ENCODE data around the gene MLH1.
A peak's percentile ranks its signal among the peaks of the same experiment; 100 is the strongest.

Gene MLH1

DNA sequence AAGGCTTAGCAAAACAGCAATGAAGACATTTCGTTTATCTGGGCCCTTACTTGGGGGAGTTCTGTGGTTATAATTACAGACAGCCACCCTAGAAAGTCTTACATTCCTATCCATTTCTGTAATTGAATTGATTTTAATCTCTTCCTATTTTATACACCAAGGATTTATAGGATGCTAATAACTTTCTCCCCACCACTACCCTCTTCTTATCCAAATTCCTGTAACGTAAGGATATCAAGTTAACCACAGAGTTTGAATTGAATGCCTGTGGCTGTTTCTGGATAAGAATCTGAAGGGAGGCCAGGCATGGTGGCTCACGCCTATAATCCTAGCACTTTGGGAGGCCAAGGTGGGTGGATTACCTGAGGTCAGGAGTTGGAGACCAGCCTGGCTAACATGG lies 78.6 kb downstream of the MLH1 start:
- DNase-seq (no peak), ATAC-seq (no peak)
- no peak overlapping the region for H3K27ac Mint-ChIP-seq
- no peaks in the 10 kb centered on the region for H3K9me3 Mint-ChIP-seq
- peaks cover 22% of the 10 kb centered on the region for H3K36me3 Mint-ChIP-seq (ENCODE audit: low read depth)
- no peaks in the 10 kb centered on the region for H3K27me3 Mint-ChIP-seq
- peaks cover 20% of the 10 kb centered on the region for H3K4me1 Mint-ChIP-seq
- H3K4me3 Mint-ChIP-seq: no peak overlapping the region

DNA sequence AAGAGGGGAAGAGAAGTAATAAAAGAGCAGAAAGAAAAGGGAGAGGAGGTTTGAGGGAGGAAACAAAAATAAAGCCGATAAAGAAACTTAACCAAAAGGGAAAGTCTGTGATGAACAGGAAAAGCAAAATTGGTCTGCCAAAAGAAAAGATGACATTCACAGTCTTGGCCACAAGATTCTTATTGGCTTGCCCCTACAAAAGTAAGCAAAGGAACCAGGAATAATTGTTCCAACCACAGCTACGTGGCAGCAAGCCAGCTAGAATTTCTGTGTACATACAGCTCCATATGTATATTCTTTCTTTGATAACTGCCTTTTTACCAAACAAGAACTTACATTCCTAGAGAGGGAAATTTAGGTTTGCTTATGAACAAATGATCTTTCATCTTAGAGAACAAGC lies 79.6 kb downstream of the MLH1 start:
- no peaks in the 10 kb centered on the region for H3K27me3 Mint-ChIP-seq
- DNase-seq: peak; percentile 38
- peak overlapping the region; percentile 12 for H3K4me3 Mint-ChIP-seq

DNA sequence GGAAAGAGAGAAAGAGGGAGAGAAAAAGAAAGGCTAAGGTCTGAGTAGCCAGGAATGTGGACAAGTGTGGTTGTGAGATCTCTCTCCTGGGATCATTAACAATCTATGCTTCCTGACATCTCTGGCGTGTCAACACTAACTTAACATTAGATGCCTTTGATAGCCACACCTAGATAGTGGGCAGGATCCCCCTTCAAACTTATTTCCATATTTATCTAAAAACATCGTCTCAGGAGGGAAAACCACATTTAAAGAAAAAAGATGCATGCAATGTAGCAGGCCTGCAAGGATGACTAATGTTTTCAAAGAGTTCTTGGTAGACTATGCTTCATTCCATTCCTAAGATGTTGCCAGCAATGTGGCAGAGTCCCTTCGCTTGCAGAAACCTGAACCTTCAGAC lies 80.9 kb downstream of the MLH1 start:
- no peaks in the 10 kb centered on the region for H3K27me3 Mint-ChIP-seq
- ATAC-seq (peak; percentile 57), DNase-seq (no peak)

More for the DNA sequence above, 79.6 kb downstream of the MLH1 start:
- ATAC-seq: no peak
- H3K27ac Mint-ChIP-seq: peak overlapping the region; percentile 25
- H3K4me1 Mint-ChIP-seq: peaks cover 20% of the 10 kb centered on the region
- peaks cover 21% of the 10 kb centered on the region for H3K36me3 Mint-ChIP-seq (ENCODE audit: low read depth)
- H3K9me3 Mint-ChIP-seq: no peaks in the 10 kb centered on the region

DNA sequence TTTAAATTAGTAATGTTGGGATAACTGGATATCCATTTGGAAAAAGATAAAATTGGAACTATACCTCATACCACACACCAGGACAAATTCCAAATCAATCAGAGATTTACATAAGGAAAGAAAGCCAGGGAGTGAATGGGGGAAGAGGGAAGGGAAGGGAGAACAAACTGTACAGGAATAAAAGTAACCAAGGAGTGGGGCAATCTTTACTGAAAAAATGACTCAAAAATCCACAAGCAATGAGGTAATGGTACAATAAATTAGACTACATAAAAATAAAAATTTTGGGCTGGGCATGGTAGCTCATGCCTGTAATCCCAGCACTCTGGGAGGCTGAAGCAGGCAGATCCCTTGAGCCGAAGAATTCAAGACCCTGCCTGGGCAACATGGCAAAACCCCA lies 82.6 kb downstream of the MLH1 start:
- no peak for ATAC-seq
- H3K4me1 Mint-ChIP-seq: peaks cover 20% of the 10 kb centered on the region
- H3K36me3 Mint-ChIP-seq (ENCODE audit: low read depth): peaks cover 27% of the 10 kb centered on the region
- no peak overlapping the region for H3K4me3 Mint-ChIP-seq
- no peaks in the 10 kb centered on the region for H3K27me3 Mint-ChIP-seq
- H3K27ac Mint-ChIP-seq: no peak overlapping the region
- no peaks in the 10 kb centered on the region for H3K9me3 Mint-ChIP-seq
- no peak for DNase-seq

More for the DNA sequence above, 80.9 kb downstream of the MLH1 start:
- no peaks in the 10 kb centered on the region for H3K9me3 Mint-ChIP-seq
- no peak overlapping the region for H3K27ac Mint-ChIP-seq
- no peak overlapping the region for H3K4me3 Mint-ChIP-seq
- peaks cover 20% of the 10 kb centered on the region for H3K4me1 Mint-ChIP-seq
- H3K36me3 Mint-ChIP-seq (ENCODE audit: low read depth): peaks cover 24% of the 10 kb centered on the region

DNA sequence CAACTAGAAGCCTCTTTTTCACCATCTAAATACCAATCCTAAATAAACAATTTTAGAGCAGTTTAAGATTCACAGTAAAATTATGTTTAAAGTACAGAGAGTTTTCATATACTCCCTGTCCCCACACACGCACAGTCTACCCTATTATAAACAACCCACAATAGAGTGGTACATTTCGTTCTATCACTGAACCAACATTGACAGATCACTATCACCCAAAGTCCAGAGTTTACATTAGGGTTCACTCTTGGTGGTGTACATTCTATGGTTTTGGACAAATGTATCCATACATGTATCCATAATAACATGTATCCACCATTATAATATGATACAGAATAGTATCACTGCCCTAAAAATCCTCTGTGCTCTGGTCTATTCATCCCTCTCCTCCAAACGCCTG lies 89.0 kb downstream of the MLH1 start:
- H3K36me3 Mint-ChIP-seq (ENCODE audit: low read depth): peaks cover 16% of the 10 kb centered on the region
- H3K27me3 Mint-ChIP-seq: no peaks in the 10 kb centered on the region
- ATAC-seq: no peak
- H3K4me1 Mint-ChIP-seq: no peaks in the 10 kb centered on the region
- no peak overlapping the region for H3K4me3 Mint-ChIP-seq
- DNase-seq: no peak
- no peak overlapping the region for H3K27ac Mint-ChIP-seq
- no peaks in the 10 kb centered on the region for H3K9me3 Mint-ChIP-seq

DNA sequence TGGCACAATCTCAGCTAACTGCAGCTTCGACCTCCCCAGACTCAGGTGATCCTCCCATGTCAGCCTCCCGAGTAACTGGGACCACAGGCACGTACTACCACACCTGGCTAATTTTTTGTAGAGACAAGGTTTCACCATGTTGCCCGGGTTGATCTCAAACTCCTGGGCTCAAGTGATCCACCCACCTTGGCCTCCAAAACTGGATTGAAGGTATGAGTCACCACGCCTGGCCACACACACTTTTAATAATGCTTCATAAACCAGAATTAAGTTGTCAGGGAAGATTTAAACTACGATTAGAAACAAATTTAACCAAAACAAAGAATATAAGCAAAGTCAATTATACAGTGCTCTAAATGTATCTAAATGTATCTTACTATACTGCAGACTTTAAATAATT lies 93.6 kb downstream of the MLH1 start:
- Mint-ChIP-seq H3K9me3 (no peaks in the 10 kb centered on the region), H3K4me1 (no peaks in the 10 kb centered on the region), H3K27ac (no peak overlapping the region), H3K27me3 (no peaks in the 10 kb centered on the region), H3K36me3 (ENCODE audit: low read depth) (peaks cover 10% of the 10 kb centered on the region), H3K4me3 (no peak overlapping the region)
- DNase-seq (no peak), ATAC-seq (no peak)

DNA sequence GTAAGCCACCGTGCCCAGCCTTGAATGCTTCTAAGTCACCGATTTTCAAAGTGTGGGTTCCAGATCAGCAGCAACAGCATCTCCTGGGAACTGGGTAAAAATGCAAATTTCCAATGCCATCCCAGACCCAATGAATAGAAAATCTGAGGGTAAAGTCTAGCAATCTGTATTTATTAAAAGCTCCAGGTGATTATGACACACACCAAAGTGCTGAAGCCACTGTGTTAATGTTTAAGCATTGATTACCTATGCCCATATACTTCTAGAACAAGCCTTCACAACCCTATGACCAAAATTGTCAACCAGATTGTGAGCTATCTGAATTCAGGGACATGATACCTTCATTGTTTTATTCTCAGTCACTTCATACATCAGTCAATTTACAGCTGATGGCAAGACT lies 94.6 kb downstream of the MLH1 start:
- DNase-seq: no peak
- Mint-ChIP-seq H3K4me3 (no peak overlapping the region), H3K4me1 (no peaks in the 10 kb centered on the region), H3K9me3 (no peaks in the 10 kb centered on the region), H3K27ac (no peak overlapping the region), H3K27me3 (no peaks in the 10 kb centered on the region), H3K36me3 (ENCODE audit: low read depth) (peaks cover 10% of the 10 kb centered on the region)
- ATAC-seq: no peak

DNA sequence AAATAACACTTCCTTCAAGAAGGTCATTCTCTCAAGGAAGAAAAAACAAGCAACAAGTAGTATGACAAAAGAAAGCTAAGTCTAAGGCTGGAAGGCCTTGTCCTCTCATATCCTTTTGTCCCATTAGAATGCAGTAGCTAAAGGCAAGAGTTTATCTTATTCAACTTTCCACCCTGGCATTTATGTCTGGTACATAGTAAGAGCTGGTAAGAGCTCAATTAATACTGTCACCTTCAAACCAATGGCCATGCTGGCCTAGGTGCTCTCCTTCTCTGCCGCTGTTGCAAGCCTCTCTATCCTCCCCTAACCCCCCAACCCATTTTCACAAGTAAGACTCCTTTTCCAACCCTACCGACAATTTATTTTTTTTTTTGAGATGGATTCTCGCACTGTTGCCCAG lies 99.2 kb downstream of the MLH1 start:
- peaks cover 6% of the 10 kb centered on the region for H3K36me3 Mint-ChIP-seq (ENCODE audit: low read depth)
- no peaks in the 10 kb centered on the region for H3K4me1 Mint-ChIP-seq
- no peak overlapping the region for H3K4me3 Mint-ChIP-seq
- DNase-seq (no peak), ATAC-seq (no peak)
- H3K27ac Mint-ChIP-seq: peak overlapping the region; percentile 6
- H3K27me3 Mint-ChIP-seq: no peaks in the 10 kb centered on the region
- H3K9me3 Mint-ChIP-seq: no peaks in the 10 kb centered on the region

DNA sequence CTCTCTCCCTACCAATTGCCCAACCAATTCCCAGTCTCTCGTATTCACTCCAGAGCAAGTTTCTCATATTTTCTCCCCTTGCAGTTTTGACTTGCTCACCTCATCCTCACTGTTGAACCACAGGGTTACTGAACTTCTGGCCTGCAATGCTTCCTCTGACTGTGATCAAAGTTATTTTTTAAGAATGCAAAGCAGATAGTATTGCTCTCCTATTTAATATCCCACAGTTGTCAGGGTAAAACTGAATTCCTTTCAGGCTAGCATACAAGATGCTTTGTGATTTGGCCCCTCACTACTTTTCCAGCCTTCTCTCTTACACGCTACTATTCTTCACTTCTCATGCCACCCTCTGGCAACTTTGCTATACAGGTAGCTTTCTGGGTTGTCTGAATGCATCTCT lies 100.2 kb downstream of the MLH1 start:
- H3K9me3 Mint-ChIP-seq: no peaks in the 10 kb centered on the region
- H3K36me3 Mint-ChIP-seq (ENCODE audit: low read depth): peaks cover 6% of the 10 kb centered on the region
- H3K27me3 Mint-ChIP-seq: no peaks in the 10 kb centered on the region
- DNase-seq (no peak), ATAC-seq (no peak)
- no peak overlapping the region for H3K4me3 Mint-ChIP-seq
- no peak overlapping the region for H3K27ac Mint-ChIP-seq
- no peaks in the 10 kb centered on the region for H3K4me1 Mint-ChIP-seq

DNA sequence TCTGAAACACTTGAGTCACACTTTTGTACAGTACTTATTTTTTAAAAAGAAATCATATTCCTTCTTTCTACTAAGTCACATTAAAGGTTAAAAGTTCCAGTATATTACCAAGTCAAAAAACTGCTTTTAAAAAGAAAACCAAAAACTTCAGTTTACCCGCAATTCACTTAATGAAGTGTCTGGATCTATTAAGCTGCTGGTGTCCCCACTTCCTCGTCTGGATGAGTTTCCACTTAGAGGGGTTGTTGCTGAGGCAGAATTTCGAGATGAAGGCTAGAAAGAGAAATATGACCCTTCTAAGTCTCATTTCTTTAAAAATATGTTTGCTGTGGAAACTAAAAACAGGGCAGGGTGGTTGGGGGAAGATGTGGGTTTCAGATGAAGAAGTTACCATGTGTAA lies 101.3 kb downstream of the MLH1 start:
- ATAC-seq (no peak), DNase-seq (no peak)
- Mint-ChIP-seq H3K36me3 (ENCODE audit: low read depth) (peaks cover 6% of the 10 kb centered on the region), H3K4me3 (no peak overlapping the region), H3K27ac (peak overlapping the region; percentile 5), H3K9me3 (no peaks in the 10 kb centered on the region), H3K27me3 (no peaks in the 10 kb centered on the region), H3K4me1 (no peaks in the 10 kb centered on the region)

DNA sequence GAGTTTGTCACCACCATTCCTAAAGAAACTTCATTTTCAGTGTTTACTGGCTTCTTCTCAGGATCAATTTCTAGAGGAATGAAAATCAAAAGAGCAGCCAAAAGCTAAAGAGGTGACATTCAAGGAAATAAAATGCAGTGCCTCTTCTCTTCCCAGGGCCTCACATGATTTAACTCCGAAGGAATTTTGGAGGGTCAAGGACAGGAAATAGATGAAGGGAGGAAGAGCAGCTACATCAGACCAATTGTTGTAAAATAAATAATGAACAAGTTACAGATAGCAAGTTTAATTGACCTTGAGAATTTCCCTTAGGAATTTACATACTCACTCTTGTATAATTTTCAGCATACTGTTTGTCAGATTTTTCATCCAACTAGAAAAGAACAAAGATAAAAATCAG lies 103.0 kb downstream of the MLH1 start:
- no peaks in the 10 kb centered on the region for H3K9me3 Mint-ChIP-seq
- DNase-seq (no peak), ATAC-seq (no peak)
- no peaks in the 10 kb centered on the region for H3K27me3 Mint-ChIP-seq
- H3K36me3 Mint-ChIP-seq (ENCODE audit: low read depth): peaks cover 6% of the 10 kb centered on the region
- H3K4me1 Mint-ChIP-seq: no peaks in the 10 kb centered on the region
- no peak overlapping the region for H3K27ac Mint-ChIP-seq
- H3K4me3 Mint-ChIP-seq: no peak overlapping the region

DNA sequence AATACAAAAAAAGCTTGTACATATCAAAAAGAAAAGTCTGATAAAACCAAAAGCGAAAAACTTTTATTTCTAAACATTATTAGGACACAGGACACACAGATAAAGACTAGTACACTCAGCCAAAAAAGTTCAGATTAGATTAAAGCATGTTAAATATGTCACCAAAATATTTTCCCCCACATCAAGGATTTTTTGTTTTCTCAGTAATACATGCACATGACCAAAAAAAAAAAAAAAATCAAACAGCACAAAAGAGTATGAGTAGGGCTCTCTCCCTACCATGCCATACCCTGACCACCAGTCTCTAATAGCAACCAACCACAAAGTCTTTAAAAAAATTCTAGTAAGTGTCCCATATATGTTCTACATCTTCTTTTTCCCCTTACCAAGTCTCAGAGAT lies 103.7 kb downstream of the MLH1 start:
- Mint-ChIP-seq H3K4me3 (no peak overlapping the region), H3K27ac (no peak overlapping the region), H3K27me3 (no peaks in the 10 kb centered on the region), H3K4me1 (no peaks in the 10 kb centered on the region), H3K36me3 (ENCODE audit: low read depth) (peaks cover 3% of the 10 kb centered on the region), H3K9me3 (no peaks in the 10 kb centered on the region)
- no peak for ATAC-seq
- no peak for DNase-seq

DNA sequence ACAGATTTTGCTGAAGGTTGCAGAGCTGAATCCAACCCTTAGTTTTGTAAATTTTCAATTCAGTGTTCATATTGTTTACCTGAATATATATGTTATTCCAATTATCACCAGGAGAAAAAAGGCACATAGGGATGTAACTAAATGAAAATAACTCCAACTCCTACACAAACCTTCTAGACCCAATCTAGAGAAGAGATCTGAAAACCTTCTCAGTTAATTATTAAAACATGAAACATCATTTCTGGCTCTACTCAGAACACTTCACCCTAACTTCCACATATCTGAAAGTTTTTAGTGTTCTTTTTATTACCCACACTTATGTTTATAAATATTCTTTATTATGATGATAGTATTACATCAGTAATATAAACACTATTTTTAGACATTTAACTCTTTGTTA lies 104.5 kb downstream of the MLH1 start:
- no peaks in the 10 kb centered on the region for H3K4me1 Mint-ChIP-seq
- H3K27me3 Mint-ChIP-seq: no peaks in the 10 kb centered on the region
- peaks cover 5% of the 10 kb centered on the region for H3K36me3 Mint-ChIP-seq (ENCODE audit: low read depth)
- no peak overlapping the region for H3K27ac Mint-ChIP-seq
- H3K4me3 Mint-ChIP-seq: no peak overlapping the region
- no peak for ATAC-seq
- H3K9me3 Mint-ChIP-seq: no peaks in the 10 kb centered on the region
- DNase-seq: no peak

DNA sequence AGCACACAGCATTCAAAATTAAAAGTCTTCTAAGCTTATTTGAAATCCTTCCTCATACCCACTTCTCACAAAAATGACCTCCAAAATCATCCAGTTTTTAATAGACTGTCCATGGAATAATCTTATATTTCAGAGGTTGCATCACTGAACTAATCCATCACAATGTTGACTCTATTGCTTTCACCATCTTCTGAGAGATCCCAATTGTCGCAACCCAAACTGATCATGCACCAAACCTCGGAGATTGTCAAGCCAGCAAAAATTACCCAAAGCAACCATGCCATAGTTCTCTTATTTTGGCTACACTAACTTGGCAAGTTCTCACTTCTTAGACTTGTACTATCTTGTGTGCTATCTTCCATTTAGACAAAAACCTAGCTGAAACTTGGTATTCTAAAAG lies 105.6 kb downstream of the MLH1 start:
- Mint-ChIP-seq H3K4me3 (no peak overlapping the region), H3K36me3 (ENCODE audit: low read depth) (peaks cover 2% of the 10 kb centered on the region), H3K27me3 (no peaks in the 10 kb centered on the region), H3K4me1 (no peaks in the 10 kb centered on the region), H3K27ac (no peak overlapping the region), H3K9me3 (no peaks in the 10 kb centered on the region)
- ATAC-seq: no peak
- DNase-seq: no peak

DNA sequence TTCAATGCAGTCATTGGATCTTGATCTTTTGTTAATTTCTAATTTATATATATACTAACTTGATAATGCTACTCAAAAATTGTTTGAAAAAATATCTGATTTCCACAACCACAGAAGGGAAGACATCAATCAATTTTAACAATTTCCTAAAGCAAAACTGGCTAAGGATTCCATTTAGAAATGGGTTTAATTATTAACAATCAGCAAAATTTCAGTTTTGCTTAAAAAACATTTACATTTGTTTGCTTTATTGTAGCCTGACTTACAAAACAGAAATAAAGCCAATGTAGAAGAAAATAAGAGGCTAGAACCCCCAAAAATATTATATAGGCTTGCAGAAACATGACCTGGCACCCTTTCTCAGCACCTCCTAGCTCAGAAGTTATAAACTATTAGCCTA lies 106.2 kb downstream of the MLH1 start:
- no peak for DNase-seq
- no peaks in the 10 kb centered on the region for H3K4me1 Mint-ChIP-seq

DNA sequence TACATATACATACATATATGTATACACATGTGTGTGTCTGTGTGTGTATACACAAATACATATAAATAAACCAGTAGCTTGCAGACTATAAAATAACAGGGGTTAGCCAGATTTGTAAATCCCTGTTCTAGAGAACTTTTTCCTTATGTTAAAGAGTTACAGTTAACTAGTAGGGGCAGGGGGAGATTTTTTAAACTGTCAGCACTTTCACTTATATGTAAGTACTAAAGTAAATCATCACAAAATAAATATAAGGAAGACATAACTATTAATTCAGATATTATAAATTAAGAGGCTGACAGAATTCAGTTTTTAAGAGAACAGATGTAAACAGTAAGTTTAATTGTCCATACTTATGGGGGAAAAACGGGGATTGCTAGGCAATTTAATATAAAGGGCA lies 107.1 kb downstream of the MLH1 start:
- Mint-ChIP-seq H3K36me3 (ENCODE audit: low read depth) (peaks cover 2% of the 10 kb centered on the region), H3K9me3 (no peaks in the 10 kb centered on the region), H3K4me3 (no peak overlapping the region), H3K27ac (no peak overlapping the region), H3K27me3 (no peaks in the 10 kb centered on the region), H3K4me1 (no peaks in the 10 kb centered on the region)
- DNase-seq: no peak
- no peak for ATAC-seq

More for the DNA sequence above, 106.2 kb downstream of the MLH1 start:
- H3K9me3 Mint-ChIP-seq: no peaks in the 10 kb centered on the region
- H3K36me3 Mint-ChIP-seq (ENCODE audit: low read depth): peaks cover 2% of the 10 kb centered on the region
- no peaks in the 10 kb centered on the region for H3K27me3 Mint-ChIP-seq
- H3K27ac Mint-ChIP-seq: no peak overlapping the region
- ATAC-seq: no peak
- no peak overlapping the region for H3K4me3 Mint-ChIP-seq

All from activated naive CD8-positive, alpha-beta T cell treated with anti-CD3 and anti-CD28 coated beads, Interleukin-2, amount 50 U/mL, for 24 hours (primary cell).